PC-3 (cell line): ENCODE measurements around the gene HS3ST4.

Experiments
- CTCF ChIP-seq: fragments of 300-600 bp; sonication (generic); conservative IDR thresholded peaks from 2 replicates; pipeline ENCODE4 v1.5.1; 2017; ENCODE audit warnings: antibody characterized with exemption, low read depth, mild to moderate bottlenecking, low read length
- EZH2 ChIP-seq: fragments of 300-600 bp; sonication (generic); IDR thresholded peaks from one replicate; pipeline ENCODE4 v1.6.1; 2017; ENCODE audit warnings: antibody characterized with exemption, mild to moderate bottlenecking, low read length; ENCODE audit not compliant: unreplicated experiment

- TF ChIP-seq CTCF (no peak), EZH2 (no peak)
Measured at GRCh38 chr16:25855818-25856217, 164.1 kb downstream of the HS3ST4 start.
